Rectal smooth muscle tissue (tissue), 1 donor: ENCODE results near the gene TIMP2.
"Not testable (repeated sequence)": the region's sequence is repeated elsewhere in the genome, so short reads cannot be mapped to it uniquely, and the experiment has no call there.

Experiments
- H3K27ac ChIP-seq: one replicate; pipeline ENCODE4 v1.7.0; 2013; ENCODE audit warnings: low read depth, low read length, inconsistent platforms
- H3K27me3 ChIP-seq: one replicate; pipeline ENCODE4 v1.7.0; 2013; ENCODE audit warnings: low read length; ENCODE audit not compliant: control insufficient read depth, insufficient read depth
- H3K36me3 ChIP-seq: one replicate; pipeline ENCODE4 v1.7.0; 2013; ENCODE audit warnings: low read length; ENCODE audit not compliant: control insufficient read depth, insufficient read depth
- H3K4me1 ChIP-seq: one replicate; pipeline ENCODE4 v1.7.0; 2013; ENCODE audit warnings: low read length; ENCODE audit not compliant: control insufficient read depth, insufficient read depth
- H3K4me3 ChIP-seq: one replicate; pipeline ENCODE4 v1.7.0; 2013; ENCODE audit warnings: low read length
- H3K9ac ChIP-seq: one replicate; pipeline ENCODE4 v1.7.0; 2013; ENCODE audit warnings: low read length

TIMP2 gene

DNA sequence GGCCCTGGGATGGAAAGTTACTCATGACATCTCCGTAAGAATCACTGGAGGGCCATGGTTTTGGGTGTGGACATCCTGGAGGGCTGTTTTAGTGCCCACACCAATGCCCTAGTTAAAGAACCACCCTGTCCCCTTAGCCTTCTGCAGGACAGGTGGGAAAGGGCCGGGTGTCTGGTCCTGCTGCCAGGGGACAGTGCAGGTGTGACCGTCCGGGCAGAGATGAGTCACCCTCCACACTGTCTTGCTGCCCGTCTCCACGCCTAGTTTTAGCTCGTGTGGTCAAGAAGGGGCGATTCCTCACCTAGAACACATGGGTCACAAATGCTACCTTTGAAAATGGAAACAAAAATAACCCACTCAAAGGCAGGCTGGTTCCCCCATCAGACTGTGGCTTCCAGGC is 39.2 kb downstream of the TIMP2 start:
- no peaks in the 10 kb centered on the region for H3K27me3 ChIP-seq
- H3K9ac ChIP-seq, result no peak overlapping the region
- no peak overlapping the region for H3K27ac ChIP-seq
- H3K4me3 ChIP-seq, result no peak overlapping the region
- H3K36me3 ChIP-seq, result no peaks in the 10 kb centered on the region
- H3K4me1 ChIP-seq, result peaks cover 32% of the 10 kb centered on the region

DNA sequence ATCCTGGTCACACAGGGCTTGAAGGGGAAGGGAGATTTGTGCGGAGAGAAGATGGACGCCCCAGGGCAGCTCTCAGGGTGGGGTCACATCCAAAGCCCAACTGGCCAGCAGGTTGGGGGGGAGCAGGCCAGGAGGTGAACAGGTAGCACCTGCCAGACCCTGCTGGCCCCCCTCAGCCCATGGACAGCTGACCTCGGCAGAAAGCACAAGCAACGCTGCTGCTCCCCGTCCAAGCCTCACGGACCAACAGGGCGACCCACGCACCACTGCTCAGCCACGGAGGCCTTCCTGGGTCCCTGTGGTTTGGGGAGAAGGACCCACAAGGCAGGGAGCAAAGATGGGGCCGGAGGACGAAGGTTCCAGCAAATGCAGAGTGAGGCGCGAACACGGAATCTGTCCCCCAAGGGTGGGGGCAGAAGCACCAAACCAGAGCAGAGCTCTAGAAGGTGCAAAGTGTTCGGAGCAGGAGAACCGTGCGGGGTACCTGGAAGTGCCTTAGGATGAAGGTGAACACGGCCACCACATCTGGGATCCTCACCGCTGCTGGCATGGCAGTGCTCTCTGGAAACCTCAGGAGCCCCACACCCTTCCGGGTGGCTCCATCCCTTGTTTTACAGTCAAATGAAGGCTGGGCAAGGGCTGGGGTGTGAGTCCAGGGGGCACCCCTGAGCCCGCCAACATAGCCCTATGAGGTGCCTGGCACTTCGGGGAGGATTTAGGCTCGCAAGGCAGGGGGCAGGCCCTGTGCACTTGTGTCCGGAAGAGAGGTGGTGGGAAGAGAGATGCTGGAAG is 40.1 kb downstream of the TIMP2 start:
- Histone ChIP-seq H3K4me3 (peak overlapping the region; percentile 17), H3K9ac (no peak overlapping the region)

DNA sequence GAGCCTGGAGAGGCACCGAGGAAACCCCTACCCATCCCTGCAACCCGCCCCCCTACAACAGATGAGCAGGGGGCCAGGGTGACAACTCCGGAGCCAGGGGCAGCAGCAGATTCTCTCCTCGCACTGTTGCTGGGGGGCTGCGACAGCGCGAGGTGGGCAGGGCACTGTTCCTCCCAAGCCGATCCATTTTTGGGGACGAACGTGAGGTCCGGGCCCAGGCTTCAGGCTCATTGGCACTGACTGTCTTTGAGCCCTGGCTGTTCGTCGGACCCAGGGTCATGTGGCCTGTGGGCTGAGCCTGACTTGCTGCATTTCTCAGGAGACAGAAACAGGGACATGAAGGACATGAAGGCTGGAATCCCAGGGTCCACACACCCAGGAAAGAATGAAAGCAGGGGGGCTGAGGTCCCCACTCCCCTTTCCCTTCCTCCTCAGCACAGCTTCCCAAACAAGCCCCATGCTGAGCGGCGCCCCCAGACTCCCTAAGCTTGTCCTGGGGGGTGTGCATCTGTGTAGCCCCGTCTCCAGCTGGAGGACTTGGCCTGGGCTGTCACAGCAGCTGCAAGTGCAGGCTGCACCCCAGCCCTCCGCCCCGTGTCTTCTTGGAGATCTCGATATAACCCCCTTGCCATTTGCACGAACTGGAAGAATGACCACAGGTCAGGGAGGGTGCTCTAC is 40.9 kb downstream of the TIMP2 start:
- Histone ChIP-seq H3K27me3 (no peaks in the 10 kb centered on the region), H3K4me1 (peaks cover 39% of the 10 kb centered on the region), H3K4me3 (peak overlapping the region; percentile 17), H3K9ac (no peak overlapping the region), H3K27ac (peak overlapping the region; percentile 66), H3K36me3 (no peaks in the 10 kb centered on the region)

More for the DNA sequence above, 40.1 kb downstream of the TIMP2 start:
- Histone ChIP-seq H3K4me1 (peaks cover 33% of the 10 kb centered on the region), H3K27me3 (no peaks in the 10 kb centered on the region), H3K36me3 (no peaks in the 10 kb centered on the region), H3K27ac (peak overlapping the region; percentile 66)

DNA sequence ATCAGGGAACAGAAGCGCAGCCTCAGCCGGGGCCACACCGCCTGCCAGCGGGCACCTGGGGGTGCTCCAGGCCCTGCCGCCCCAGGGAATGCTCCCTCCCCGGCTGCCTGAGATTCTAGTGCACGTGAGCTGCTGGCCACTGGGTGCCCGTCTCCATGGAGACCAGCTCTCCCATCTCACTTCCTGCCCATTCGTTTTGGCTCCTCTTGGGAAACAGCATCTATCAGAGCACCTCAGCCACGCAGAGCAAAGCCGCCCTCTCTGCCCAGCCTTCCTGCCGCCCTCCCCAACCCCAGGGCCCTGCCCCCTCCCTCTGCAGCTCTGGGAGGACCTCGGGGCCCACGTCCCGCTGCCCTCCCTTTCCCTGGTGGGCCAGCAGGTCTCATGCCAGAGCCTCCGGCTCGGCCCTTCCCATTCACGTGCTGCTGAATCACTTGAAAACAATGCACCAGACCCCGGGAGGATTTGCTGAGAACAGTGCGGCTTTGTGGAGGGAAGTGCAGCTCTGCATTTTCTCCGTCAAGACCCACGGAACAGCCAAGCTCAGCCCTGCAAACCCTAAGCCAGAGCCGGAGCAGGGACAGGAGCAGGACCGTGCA is 41.6 kb downstream of the TIMP2 start:
- H3K4me1 ChIP-seq, result peaks cover 43% of the 10 kb centered on the region
- H3K36me3 ChIP-seq, result no peaks in the 10 kb centered on the region
- H3K27me3 ChIP-seq, result no peaks in the 10 kb centered on the region
- H3K27ac ChIP-seq, result peak overlapping the region; percentile 66
- peak overlapping the region; percentile 40 for H3K4me3 ChIP-seq
- no peak overlapping the region for H3K9ac ChIP-seq

DNA sequence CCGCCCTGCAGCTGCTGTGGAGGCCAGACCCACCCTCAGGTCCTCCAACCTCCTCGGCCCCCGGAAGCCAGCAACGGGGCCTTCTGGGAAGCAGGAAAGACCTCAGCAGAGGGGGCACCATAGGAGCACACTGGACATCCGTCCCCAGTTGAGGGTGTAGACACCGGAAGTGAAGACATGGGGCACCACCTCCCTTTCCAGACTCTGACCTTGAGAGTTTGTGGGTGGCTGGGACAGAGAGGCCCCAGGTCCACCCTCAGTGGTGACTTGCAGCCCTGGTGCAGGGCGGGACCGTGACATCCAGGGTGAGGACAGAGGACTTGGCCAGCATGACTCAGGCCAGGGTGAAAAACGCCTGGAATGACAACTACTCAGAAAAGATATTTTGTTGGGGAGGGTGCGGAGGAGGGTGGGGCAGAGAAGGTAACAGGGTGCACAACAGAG is 42.1 kb downstream of the TIMP2 start:
- H3K27me3 ChIP-seq, result no peaks in the 10 kb centered on the region
- H3K27ac ChIP-seq, result peak overlapping the region; percentile 66
- peaks cover 43% of the 10 kb centered on the region for H3K4me1 ChIP-seq
- no peak overlapping the region for H3K9ac ChIP-seq
- no peak overlapping the region for H3K4me3 ChIP-seq
- no peaks in the 10 kb centered on the region for H3K36me3 ChIP-seq

DNA sequence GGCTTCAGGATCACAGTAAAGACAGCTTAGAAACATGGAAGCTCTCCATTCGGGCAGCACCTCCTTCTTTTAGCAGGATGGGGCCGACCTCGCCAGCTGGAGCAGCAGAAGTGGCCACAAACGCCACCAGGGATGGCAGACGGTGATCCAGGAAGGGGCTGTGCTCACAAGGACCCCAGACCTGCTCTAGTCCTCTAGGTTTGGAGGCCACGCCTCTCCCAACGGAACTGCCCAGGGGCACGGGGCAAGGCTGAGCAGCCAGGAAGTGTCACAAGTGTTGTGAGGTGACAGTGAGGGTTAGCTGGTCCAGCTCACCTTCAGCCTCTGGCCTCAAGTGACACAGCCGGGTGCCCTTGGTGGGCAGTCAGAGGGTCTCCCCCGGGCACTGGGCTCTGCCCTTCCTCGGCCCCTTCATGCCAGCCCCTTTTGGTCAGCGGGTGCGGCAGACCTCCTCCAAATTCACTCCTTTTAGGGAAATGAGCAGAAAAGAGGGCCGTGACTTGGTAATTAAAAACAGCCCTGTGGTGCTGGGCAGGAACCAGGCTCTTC is 42.6 kb downstream of the TIMP2 start:
- Histone ChIP-seq H3K9ac (no peak overlapping the region), H3K4me1 (peaks cover 43% of the 10 kb centered on the region), H3K27me3 (no peaks in the 10 kb centered on the region), H3K4me3 (no peak overlapping the region), H3K27ac (peak overlapping the region; percentile 66), H3K36me3 (no peaks in the 10 kb centered on the region)

DNA sequence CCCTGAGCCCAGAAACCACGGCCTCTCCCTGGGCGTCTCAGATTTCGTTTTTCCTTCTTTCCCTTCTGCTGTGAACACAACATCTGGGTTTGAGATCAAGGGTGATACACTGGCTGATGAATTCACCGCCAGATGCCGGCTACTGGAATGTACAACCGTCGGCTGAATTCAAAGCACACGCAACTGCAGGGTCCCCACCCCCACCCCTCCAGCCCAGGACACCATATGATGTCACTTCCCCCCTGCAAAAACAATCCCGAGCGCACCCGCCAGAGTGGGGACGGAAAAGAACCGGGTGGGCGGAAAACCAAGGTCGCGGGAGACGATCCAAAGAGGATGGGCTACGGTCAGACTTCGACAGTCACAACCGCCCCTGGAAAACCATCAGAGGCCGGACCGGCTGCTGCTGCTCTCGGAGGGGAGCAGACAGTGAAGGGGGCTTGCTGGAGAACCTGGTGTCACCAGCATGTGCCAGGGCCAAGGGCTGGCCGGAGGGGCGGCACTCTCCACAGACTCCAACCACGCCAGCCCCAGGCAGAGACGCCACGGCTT is 45.5 kb downstream of the TIMP2 start:
- Histone ChIP-seq H3K36me3 (no peaks in the 10 kb centered on the region), H3K27me3 (no peaks in the 10 kb centered on the region), H3K4me3 (peak overlapping the region; percentile 39), H3K27ac (peak overlapping the region; percentile 79), H3K9ac (peak overlapping the region; percentile 10), H3K4me1 (peaks cover 45% of the 10 kb centered on the region)

DNA sequence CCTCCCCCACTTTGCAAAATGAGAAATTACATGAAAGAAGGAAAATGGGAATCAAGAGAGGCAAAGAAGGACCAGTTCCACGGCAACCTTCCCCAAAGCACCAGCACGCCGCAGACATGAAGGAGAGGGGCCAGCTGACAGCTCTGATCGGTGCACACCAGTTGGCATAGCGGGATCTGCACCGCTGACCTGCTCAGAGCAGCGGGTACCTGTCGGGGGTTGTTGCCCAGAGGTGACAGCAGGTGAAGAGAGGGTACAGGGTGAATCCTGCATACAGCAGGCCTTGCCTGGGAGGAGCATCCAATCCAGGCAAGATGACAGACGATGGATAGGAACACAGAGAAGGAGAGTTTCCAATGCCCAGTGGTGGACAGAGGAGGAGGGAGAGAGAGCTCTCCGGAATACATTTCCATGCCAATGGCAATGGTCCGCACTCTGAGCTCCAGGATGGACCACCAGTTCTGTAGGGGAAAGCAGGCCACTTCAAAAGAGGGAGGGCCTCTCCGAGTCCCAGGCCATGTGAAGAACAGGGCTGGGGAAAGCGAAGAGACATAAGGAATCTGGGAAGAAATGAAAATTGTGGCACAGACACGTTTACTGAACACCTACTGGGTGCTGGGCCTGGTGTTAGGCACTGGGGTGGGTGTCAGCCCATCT is 46.2 kb downstream of the TIMP2 start:
- Histone ChIP-seq H3K4me1 (peaks cover 38% of the 10 kb centered on the region), H3K4me3 (peak overlapping the region; percentile 39), H3K36me3 (no peaks in the 10 kb centered on the region), H3K27ac (peak overlapping the region; percentile 79), H3K9ac (peak overlapping the region; percentile 18), H3K27me3 (no peaks in the 10 kb centered on the region)

DNA sequence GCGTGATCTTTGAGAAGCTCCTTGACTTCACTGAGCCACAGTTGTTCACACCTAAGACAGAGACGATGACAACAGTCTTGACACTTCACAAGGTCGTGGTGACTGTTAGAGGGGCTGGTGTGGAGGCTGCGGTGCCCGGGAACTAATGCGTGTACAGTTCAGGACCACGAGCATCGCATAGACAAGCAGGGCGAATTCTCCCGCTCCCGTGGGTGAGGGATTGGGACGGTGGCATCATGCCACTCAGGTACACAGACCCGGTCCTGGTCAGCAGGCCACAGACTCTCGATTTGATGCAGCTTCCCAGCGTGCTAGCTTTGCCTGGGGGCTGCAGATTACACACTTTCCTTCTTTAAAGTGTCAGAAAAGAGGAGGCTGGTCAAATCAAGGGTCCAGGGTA is 46.9 kb downstream of the TIMP2 start:
- no peak overlapping the region for H3K9ac ChIP-seq
- no peaks in the 10 kb centered on the region for H3K27me3 ChIP-seq
- H3K4me3 ChIP-seq, result no peak overlapping the region
- no peaks in the 10 kb centered on the region for H3K36me3 ChIP-seq
- no peak overlapping the region for H3K27ac ChIP-seq
- peaks cover 32% of the 10 kb centered on the region for H3K4me1 ChIP-seq

DNA sequence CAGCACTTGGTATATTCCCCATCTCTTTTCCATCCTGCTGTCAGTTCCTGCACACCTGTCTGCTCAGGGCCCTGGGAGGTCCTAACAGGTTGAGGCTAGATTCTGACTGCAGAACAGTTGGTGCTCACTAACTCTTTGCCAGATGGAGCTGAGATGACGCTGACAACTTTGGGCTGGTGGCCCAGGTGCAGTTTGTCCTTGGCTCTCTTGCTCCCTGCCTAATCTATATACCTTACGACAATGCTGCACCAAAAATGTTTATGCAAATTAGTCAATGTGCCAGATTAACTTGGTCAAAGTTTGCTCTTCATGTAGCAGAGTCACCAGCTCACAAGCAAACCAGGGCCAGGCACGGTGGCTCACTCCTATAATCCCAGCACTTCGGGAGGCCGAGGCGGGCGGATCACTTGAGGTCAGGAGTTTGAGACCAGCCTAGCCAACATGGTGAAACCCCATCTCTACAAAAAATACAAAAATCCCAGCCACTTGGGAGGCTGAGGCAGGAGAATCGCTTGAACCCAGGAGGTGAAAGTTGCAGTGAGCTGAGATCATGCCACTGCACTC is 48.2 kb downstream of the TIMP2 start:
- not testable (repeated sequence) for H3K27ac ChIP-seq, H3K4me3 ChIP-seq, H3K27me3 ChIP-seq, H3K9ac ChIP-seq, H3K36me3 ChIP-seq
- peaks cover 20% of the 10 kb centered on the region for H3K4me1 ChIP-seq

DNA sequence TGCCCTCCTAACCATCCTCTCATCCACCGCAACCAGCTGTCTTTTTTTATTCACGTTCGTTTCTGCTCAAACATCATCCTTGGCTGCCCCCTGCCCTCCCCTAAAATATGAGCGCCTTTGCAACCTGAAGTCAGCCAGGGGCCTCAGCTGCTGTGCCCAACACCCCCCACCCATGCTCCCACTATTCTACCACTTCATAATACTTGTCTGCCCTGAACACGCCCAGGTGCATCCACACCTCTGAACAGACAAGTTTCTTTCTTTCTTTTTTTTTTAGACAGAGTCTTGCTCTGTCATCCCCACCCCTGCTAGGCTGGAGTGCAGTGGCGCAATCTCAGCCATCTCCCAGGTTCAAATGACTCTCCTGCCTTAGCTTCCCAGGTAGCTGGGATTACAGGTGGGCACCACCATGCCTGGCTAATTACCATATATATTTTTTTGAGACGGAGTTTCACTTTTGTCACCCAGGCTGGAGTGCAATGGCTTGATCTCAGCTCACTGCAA is 49.0 kb downstream of the TIMP2 start:
- H3K27ac ChIP-seq, result peak overlapping the region; percentile 38
- H3K9ac ChIP-seq, result no peak overlapping the region

More for the DNA sequence above, 49.0 kb downstream of the TIMP2 start:
- Histone ChIP-seq H3K36me3 (peaks cover 4% of the 10 kb centered on the region), H3K4me1 (peaks cover 20% of the 10 kb centered on the region), H3K4me3 (no peak overlapping the region), H3K27me3 (no peaks in the 10 kb centered on the region)
